Brain microvascular endothelial cell (primary cell): ENCODE measurements around the gene LRTM1.

Source experiments
- DNase-seq: peaks from one replicate; pipeline ENCODE4 v3.0.0-alpha.2; 2020
- H3K27ac ChIP-seq: fragments of 250-450 bp; sonication (Bioruptor Pico); 2 replicates; pipeline ENCODE4 v1.5.1; 2020; ENCODE audit warnings: mild to moderate bottlenecking, moderate library complexity
- H3K27me3 ChIP-seq: fragments of 250-450 bp; sonication (Bioruptor Pico); replicated peaks from 2 replicates; pipeline ENCODE4 v1.5.1; 2020; ENCODE audit warnings: mild to moderate bottlenecking
- H3K36me3 ChIP-seq: fragments of 250-450 bp; sonication (Bioruptor Pico); replicated peaks from 2 replicates; pipeline ENCODE4 v1.5.1; 2020; ENCODE audit warnings: mild to moderate bottlenecking
- H3K4me3 ChIP-seq: 2 replicates; pipeline ENCODE4 v1.5.1; 2011; ENCODE audit warnings: low read depth, mild to moderate bottlenecking, control low read depth, low read length, moderate library complexity
- in situ Hi-C: cut with HindIII; loops from 2 replicates; pipeline ENCODE4 v1.10.0; 2017; ENCODE audit warnings: low sequenced_read_pairs, low pct_ligation_motif_present
- TF ChIP-seq, protein P1 (sequence below): IDR thresholded peaks from 2 replicates; pipeline ENCODE4 v1.5.1; 2011; ENCODE audit warnings: low read depth, mild to moderate bottlenecking, moderate library complexity, low read length, control low read depth, inconsistent platforms; ENCODE audit errors: missing control alignments

LRTM1 gene

DNA sequence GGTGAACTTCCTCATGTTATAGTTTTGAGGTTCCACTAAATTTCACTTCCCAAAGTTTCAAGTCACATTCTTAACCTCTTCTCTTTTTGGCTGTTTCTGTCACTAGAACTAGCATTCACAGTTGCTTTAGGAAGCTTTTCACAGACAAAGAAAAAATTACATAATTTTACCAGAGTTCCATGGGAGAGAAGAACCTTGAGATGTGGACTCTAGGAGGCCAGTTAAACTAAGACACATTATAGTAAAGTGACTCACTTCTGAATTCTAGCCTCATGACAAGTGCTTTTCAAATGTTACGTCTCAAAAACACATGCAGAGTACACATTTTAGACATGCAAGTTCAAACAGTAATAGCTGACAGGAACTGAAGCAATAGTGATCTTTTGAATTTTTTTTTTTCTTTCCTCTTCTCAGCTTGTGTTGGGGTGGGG is 39.9 kb upstream of the LRTM1 start:
- Histone ChIP-seq H3K27ac (peak overlapping the region; percentile 97), H3K36me3 (no peaks in the 10 kb centered on the region), H3K4me3 (no peak overlapping the region), H3K27me3 (no peaks in the 10 kb centered on the region)
- in situ Hi-C loops: loop anchor here (25.0 kb wide), 1 partner anchor 520 kb away; the partner anchor contains the start of gene WNT5A
- TF ChIP-seq, protein P1, sequence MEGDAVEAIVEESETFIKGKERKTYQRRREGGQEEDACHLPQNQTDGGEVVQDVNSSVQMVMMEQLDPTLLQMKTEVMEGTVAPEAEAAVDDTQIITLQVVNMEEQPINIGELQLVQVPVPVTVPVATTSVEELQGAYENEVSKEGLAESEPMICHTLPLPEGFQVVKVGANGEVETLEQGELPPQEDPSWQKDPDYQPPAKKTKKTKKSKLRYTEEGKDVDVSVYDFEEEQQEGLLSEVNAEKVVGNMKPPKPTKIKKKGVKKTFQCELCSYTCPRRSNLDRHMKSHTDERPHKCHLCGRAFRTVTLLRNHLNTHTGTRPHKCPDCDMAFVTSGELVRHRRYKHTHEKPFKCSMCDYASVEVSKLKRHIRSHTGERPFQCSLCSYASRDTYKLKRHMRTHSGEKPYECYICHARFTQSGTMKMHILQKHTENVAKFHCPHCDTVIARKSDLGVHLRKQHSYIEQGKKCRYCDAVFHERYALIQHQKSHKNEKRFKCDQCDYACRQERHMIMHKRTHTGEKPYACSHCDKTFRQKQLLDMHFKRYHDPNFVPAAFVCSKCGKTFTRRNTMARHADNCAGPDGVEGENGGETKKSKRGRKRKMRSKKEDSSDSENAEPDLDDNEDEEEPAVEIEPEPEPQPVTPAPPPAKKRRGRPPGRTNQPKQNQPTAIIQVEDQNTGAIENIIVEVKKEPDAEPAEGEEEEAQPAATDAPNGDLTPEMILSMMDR: no peak
- DNase-seq: peak; percentile 68

DNA sequence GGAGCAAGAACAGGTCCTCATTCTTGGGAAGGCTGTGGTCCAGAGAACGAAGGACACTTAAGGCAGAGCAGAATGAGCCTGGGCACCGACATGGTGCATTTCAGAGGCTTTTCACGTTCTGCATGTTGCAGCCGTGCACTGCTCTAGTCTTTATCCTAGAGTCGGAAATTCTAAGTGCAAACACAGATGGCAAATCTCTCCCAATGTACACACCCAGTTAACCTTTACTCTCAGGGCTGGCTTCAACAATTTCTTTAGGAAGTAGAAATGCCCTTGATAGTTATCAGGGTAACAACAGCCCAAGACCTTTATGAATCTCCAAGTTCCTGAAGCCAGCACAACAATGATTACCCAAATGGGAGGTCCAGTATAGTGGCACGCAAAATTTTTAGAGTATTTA is 39.1 kb upstream of the LRTM1 start:
- H3K4me3 ChIP-seq: no peak overlapping the region
- no peaks in the 10 kb centered on the region for H3K27me3 ChIP-seq
- DNase-seq: no peak
- H3K27ac ChIP-seq: peak overlapping the region; percentile 97
- in situ Hi-C loops: loop anchor here (25.0 kb wide), 1 partner anchor 520 kb away; the partner anchor contains the start of gene WNT5A
- H3K36me3 ChIP-seq: no peaks in the 10 kb centered on the region
- TF ChIP-seq, protein P1: no peak

DNA sequence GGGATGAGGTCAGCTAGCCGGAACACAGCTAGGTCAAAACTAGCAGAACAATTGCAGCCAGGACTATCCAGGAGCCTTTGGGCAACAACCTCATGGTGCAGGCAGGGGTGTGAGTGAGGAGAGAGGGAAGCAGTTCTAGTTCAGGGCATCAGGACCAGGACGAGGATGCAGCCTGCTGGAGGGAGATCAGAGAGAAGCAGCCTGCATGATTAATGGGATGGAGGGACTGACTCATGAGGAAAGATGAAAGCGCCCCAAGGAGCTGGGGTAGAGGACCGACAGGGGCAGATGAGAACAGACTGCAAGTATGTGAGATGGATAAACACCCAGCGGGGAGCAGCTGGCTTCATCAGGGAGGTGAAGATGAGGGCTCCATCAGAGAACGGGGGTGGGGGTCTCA is 37.9 kb upstream of the LRTM1 start:
- no peak overlapping the region for H3K4me3 ChIP-seq
- no peaks in the 10 kb centered on the region for H3K36me3 ChIP-seq
- peak overlapping the region; percentile 75 for H3K27ac ChIP-seq
- TF ChIP-seq, protein P1: peak; percentile 13
- in situ Hi-C loops: loop anchor here (25.0 kb wide), 1 partner anchor 522 kb away; the partner anchor contains the start of gene WNT5A
- H3K27me3 ChIP-seq: no peaks in the 10 kb centered on the region
- peak; percentile 85 for DNase-seq

DNA sequence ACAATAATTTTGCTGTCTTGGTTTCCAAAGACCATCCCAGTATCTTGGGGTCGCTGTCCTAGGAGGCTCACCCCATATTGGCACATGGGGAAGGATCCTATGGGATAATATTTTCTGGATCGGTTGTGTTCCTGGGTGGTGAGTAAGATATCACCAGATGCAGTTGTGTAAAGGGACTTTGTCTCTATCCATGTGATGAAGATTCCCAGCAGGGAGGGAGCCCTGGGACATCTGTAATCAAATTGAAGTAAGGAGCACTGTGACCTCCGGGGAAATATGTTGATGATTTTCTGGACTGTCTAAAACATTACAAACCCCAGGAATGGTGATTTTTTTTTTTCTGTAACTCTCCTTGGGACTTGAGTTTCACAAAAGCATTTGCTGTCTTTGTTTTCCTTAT is 36.2 kb upstream of the LRTM1 start:
- TF ChIP-seq, protein P1: no peak
- DNase-seq: no peak
- no peaks in the 10 kb centered on the region for H3K36me3 ChIP-seq
- H3K4me3 ChIP-seq: no peak overlapping the region
- in situ Hi-C loops: loop anchor here (25.0 kb wide), 1 partner anchor 523 kb away; the partner anchor contains the start of gene WNT5A
- H3K27ac ChIP-seq: no peak overlapping the region
- no peaks in the 10 kb centered on the region for H3K27me3 ChIP-seq

DNA sequence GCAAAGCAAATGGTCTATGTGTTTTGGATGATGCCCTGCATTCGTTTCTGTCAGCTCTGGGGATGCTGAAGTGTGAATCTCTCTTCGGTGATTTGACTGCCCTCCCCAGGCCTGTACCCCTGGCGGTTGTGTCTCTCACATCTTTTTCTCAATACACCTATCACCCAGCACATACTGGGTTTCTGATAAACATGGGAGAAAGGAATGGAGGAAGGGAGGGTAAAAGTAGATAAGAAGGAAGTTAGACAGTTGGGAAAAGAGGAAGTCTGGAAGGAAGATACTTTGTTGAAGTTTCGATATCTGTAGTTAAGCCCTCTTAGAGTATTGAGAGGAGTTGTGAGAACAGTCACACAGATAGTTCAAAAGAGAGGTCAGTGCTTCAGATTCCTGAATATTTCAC is 35.8 kb upstream of the LRTM1 start:
- in situ Hi-C loops: loop anchor here (25.0 kb wide), 1 partner anchor 524 kb away; the partner anchor contains the start of gene WNT5A
- TF ChIP-seq, protein P1: no peak
- H3K4me3 ChIP-seq: no peak overlapping the region
- no peak for DNase-seq
- no peaks in the 10 kb centered on the region for H3K36me3 ChIP-seq
- H3K27ac ChIP-seq: no peak overlapping the region
- no peaks in the 10 kb centered on the region for H3K27me3 ChIP-seq

DNA sequence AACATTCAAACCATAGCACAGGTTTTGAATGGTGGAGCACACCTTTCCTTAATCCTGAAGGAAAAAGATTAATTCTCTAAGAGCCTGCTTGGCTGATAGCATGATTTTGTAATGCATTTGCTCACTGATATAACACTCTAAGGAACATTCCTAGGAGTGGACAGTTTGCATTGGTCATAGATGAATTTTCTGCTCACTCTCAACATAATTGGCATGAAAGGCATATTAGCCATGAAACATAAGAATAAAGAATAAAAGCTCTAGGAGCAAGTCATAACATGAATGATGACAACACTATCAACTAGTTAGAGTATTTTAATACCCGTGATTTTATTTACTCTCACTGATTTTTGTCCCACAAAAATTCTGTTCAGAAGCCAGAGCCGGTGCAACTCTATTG is 34.3 kb upstream of the LRTM1 start:
- H3K27me3 ChIP-seq: no peaks in the 10 kb centered on the region
- in situ Hi-C loops: loop anchor here (25.0 kb wide), 1 partner anchor 525 kb away; the partner anchor contains the start of gene WNT5A
- no peak overlapping the region for H3K4me3 ChIP-seq
- no peak for DNase-seq
- no peak overlapping the region for H3K27ac ChIP-seq
- TF ChIP-seq, protein P1: no peak
- no peaks in the 10 kb centered on the region for H3K36me3 ChIP-seq
